ENCODE data around the gene MALRD1. TPM values are rescaled to one million over a fixed set of nuclear protein-coding genes. Genes with fewer than 3 reads are reported as not detected.

MALRD1 gene
- total and polyA plus RNA-seq, 2 donors from 2014 or later: 2.0 to 2.4 TPM

- Histone ChIP-seq H3K27me3 (ENCODE audit: control insufficient read depth, insufficient read depth, low read length) (no peaks in the 10 kb centered on the region), H3K4me1 (ENCODE audit: control insufficient read depth in 2 of 3, insufficient read depth in 2 of 3, low read depth in 1 of 3, low read length in 3 of 3) (no peaks in the 10 kb centered on the region), H3K36me3 (ENCODE audit: control insufficient read depth in 2 of 3, insufficient read depth in 3 of 3, low read length in 3 of 3) (no peaks in the 10 kb centered on the region), H3K27ac (ENCODE audit: low read depth in 2 of 2, low read length in 2 of 2) (no peak overlapping the region), H3K9me3 (ENCODE audit: control insufficient read depth in 2 of 3, insufficient read depth in 1 of 3, low read length in 3 of 3) (no peaks in the 10 kb centered on the region), H3K9ac (ENCODE audit: low read length in 3 of 3) (no peak overlapping the region), H3K4me3 (ENCODE audit: low read length in 3 of 3) (no peak overlapping the region)
- intact Hi-C loops (cut with DNase I): no loop called here
- TF ChIP-seq CTCF (IDR thresholded peaks at IDR 0.05; ENCODE audit: borderline replicate concordance, extremely low read depth, insufficient read depth): no peak
- DNase-seq (no peak), FAIRE-seq (no peak)
Measured at GRCh38 chr10:19656420-19657042, 607.9 kb downstream of the MALRD1 start.

- Histone ChIP-seq H3K27ac (ENCODE audit: low read depth in 2 of 2, low read length in 2 of 2) (no peak overlapping the region), H3K36me3 (ENCODE audit: control insufficient read depth in 2 of 3, insufficient read depth in 3 of 3, low read length in 3 of 3) (no peaks in the 10 kb centered on the region), H3K27me3 (ENCODE audit: control insufficient read depth, insufficient read depth, low read length) (no peaks in the 10 kb centered on the region), H3K9ac (ENCODE audit: low read length in 3 of 3) (no peak overlapping the region), H3K4me1 (ENCODE audit: control insufficient read depth in 2 of 3, insufficient read depth in 2 of 3, low read depth in 1 of 3, low read length in 3 of 3) (no peaks in the 10 kb centered on the region), H3K4me3 (ENCODE audit: low read length in 3 of 3) (no peak overlapping the region), H3K9me3 (ENCODE audit: control insufficient read depth in 2 of 3, insufficient read depth in 1 of 3, low read length in 3 of 3) (no peaks in the 10 kb centered on the region)
- DNase-seq (no peak), FAIRE-seq (no peak)
- intact Hi-C loops (cut with DNase I): no loop called here
- TF ChIP-seq CTCF (IDR thresholded peaks at IDR 0.05; ENCODE audit: borderline replicate concordance, extremely low read depth, insufficient read depth): no peak
Measured at GRCh38 chr10:19658131-19658530, 609.5 kb downstream of the MALRD1 start.

- Histone ChIP-seq H3K9me3 (ENCODE audit: control insufficient read depth in 2 of 3, insufficient read depth in 1 of 3, low read length in 3 of 3) (no peaks in the 10 kb centered on the region), H3K9ac (ENCODE audit: low read length in 3 of 3) (no peak overlapping the region), H3K4me1 (ENCODE audit: control insufficient read depth in 2 of 3, insufficient read depth in 2 of 3, low read depth in 1 of 3, low read length in 3 of 3) (no peaks in the 10 kb centered on the region), H3K4me3 (ENCODE audit: low read length in 3 of 3) (no peak overlapping the region), H3K27ac (ENCODE audit: low read depth in 2 of 2, low read length in 2 of 2) (no peak overlapping the region), H3K27me3 (ENCODE audit: control insufficient read depth, insufficient read depth, low read length) (no peaks in the 10 kb centered on the region), H3K36me3 (ENCODE audit: control insufficient read depth in 2 of 3, insufficient read depth in 3 of 3, low read length in 3 of 3) (no peaks in the 10 kb centered on the region)
- FAIRE-seq (no peak), DNase-seq (no peak)
- no peak for TF ChIP-seq CTCF (IDR thresholded peaks at IDR 0.05; ENCODE audit: borderline replicate concordance, extremely low read depth, insufficient read depth)
- intact Hi-C loops (cut with DNase I): no loop called here
Measured at GRCh38 chr10:19658622-19659233, 610.1 kb downstream of the MALRD1 start.

Data from kidney (tissue), 14 donors.